HEK293 (cell line): ENCODE results near the gene S100A11.

Experiments
- GLI4 ChIP-seq: fragments of 450-650 bp; formaldehyde crosslinking; IDR thresholded peaks from 2 replicates; pipeline ENCODE4 v1.5.1; 2016; ENCODE audit warnings: missing biosample characterization, missing genetic modification characterization
- HOXC10 ChIP-seq: sonication (generic); formaldehyde crosslinking; IDR thresholded peaks from 2 replicates; pipeline ENCODE4 v1.8.1; 2023; ENCODE audit warnings: mild to moderate bottlenecking, missing genetic modification reagents
- PRDM2 ChIP-seq: fragments of 450-650 bp; formaldehyde crosslinking; IDR thresholded peaks from 2 replicates; pipeline ENCODE4 v1.5.1; 2016; ENCODE audit warnings: missing biosample characterization, missing genetic modification characterization, borderline replicate concordance
- SCRT2 ChIP-seq: fragments of 450-650 bp; formaldehyde crosslinking; IDR thresholded peaks from 2 replicates; pipeline ENCODE4 v1.5.1; 2016; ENCODE audit warnings: missing biosample characterization, missing genetic modification characterization
- ZBTB26 ChIP-seq: fragments of 450-650 bp; formaldehyde crosslinking; optimal IDR thresholded peaks from 2 replicates; pipeline ENCODE3; 2016; ENCODE audit warnings: missing biosample characterization, mild to moderate bottlenecking, missing genetic modification characterization
- ZFHX2 ChIP-seq: fragments of 450-650 bp; formaldehyde crosslinking; conservative IDR thresholded peaks from 2 replicates; pipeline ENCODE4 v1.5.1; 2016; ENCODE audit warnings: missing biosample characterization, missing genetic modification characterization
- ZNF10 ChIP-seq: fragments of 450-650 bp; formaldehyde crosslinking; IDR thresholded peaks from 2 replicates; pipeline ENCODE4 v1.5.1; 2017; ENCODE audit warnings: missing biosample characterization, missing genetic modification characterization
- ZNF121 ChIP-seq: fragments of 450-650 bp; formaldehyde crosslinking; IDR thresholded peaks from 2 replicates; pipeline ENCODE4 v1.5.1; 2016; ENCODE audit warnings: missing biosample characterization, missing genetic modification characterization
- ZNF292 ChIP-seq: fragments of 450-650 bp; formaldehyde crosslinking; IDR thresholded peaks from 2 replicates; pipeline ENCODE4 v1.5.1; 2016; ENCODE audit warnings: low read depth, missing biosample characterization, missing genetic modification characterization, borderline replicate concordance
- ZNF398 ChIP-seq: fragments of 450-650 bp; formaldehyde crosslinking; IDR thresholded peaks from 2 replicates; pipeline ENCODE4 v1.5.1; 2017; ENCODE audit warnings: missing biosample characterization, missing genetic modification characterization
- ZNF473 ChIP-seq: fragments of 450-650 bp; formaldehyde crosslinking; IDR thresholded peaks from 2 replicates; pipeline ENCODE4 v1.5.1; 2017; ENCODE audit warnings: missing biosample characterization, missing genetic modification characterization
- ZNF48 ChIP-seq: fragments of 450-650 bp; formaldehyde crosslinking; IDR thresholded peaks from 2 replicates; pipeline ENCODE4 v1.5.1; 2016; ENCODE audit warnings: missing biosample characterization, missing genetic modification characterization
- ZNF510 ChIP-seq: fragments of 450-650 bp; formaldehyde crosslinking; IDR thresholded peaks from 2 replicates; pipeline ENCODE4 v1.5.1; 2018; ENCODE audit warnings: mild to moderate bottlenecking, missing genetic modification characterization, missing biosample characterization; ENCODE audit not compliant: insufficient replicate concordance
- ZNF529 ChIP-seq: fragments of 450-650 bp; formaldehyde crosslinking; IDR thresholded peaks from 2 replicates; pipeline ENCODE4 v1.5.1; 2017; ENCODE audit warnings: missing genetic modification characterization, missing biosample characterization; ENCODE audit not compliant: insufficient replicate concordance
- ZNF596 ChIP-seq: fragments of 450-650 bp; IDR thresholded peaks from 2 replicates; pipeline ENCODE4 v1.5.0; 2018; ENCODE audit warnings: missing biosample characterization, mild to moderate bottlenecking, missing genetic modification characterization, moderate library complexity
- ZNF610 ChIP-seq: fragments of 450-650 bp; formaldehyde crosslinking; IDR thresholded peaks from 2 replicates; pipeline ENCODE4 v1.5.1; 2016; ENCODE audit warnings: missing biosample characterization, missing genetic modification characterization, borderline replicate concordance
- ZNF621 ChIP-seq: fragments of 450-650 bp; formaldehyde crosslinking; IDR thresholded peaks from 2 replicates; pipeline ENCODE4 v1.5.1; 2017; ENCODE audit warnings: missing biosample characterization, missing genetic modification characterization
- ZNF645 ChIP-seq: fragments of 450-650 bp; formaldehyde crosslinking; IDR thresholded peaks from 2 replicates; pipeline ENCODE4; 2016; ENCODE audit warnings: missing biosample characterization, missing genetic modification characterization
- ZNF664 ChIP-seq: fragments of 450-650 bp; formaldehyde crosslinking; IDR thresholded peaks from 2 replicates; pipeline ENCODE4 v1.5.1; 2016; ENCODE audit warnings: missing biosample characterization, missing genetic modification characterization
- ZNF792 ChIP-seq: fragments of 450-650 bp; formaldehyde crosslinking; IDR thresholded peaks from 2 replicates; pipeline ENCODE4 v1.5.1; 2016; ENCODE audit warnings: missing biosample characterization, missing genetic modification characterization

Gene S100A11

GRCh38 chr1:151993734-151994496 is 42.9 kb downstream of the S100A11 start, which contains the start of gene S100A10 (continued):
- TF ChIP-seq ZBTB26 (tag by site-specific recombination) (peak; percentile 79), PRDM2 (no peak), ZNF621 (no peak), ZNF596 (peak; percentile 58), ZNF292 (tag by site-specific recombination) (no peak), ZNF792 (tag by site-specific recombination) (no peak), ZNF48 (no peak), ZNF473 (tag by site-specific recombination) (no peak), ZNF121 (tag by site-specific recombination) (no peak), ZNF510 (no peak), ZNF664 (tag by site-specific recombination) (no peak), ZNF398 (tag by site-specific recombination) (peak; percentile 86), ZNF529 (tag by site-specific recombination) (no peak), ZNF610 (tag by site-specific recombination) (no peak), ZNF645 (tag by site-specific recombination) (no peak), HOXC10 (CRISPR knock-in tag) (no peak), SCRT2 (no peak), GLI4 (tag by site-specific recombination) (no peak), ZNF10 (tag by site-specific recombination) (no peak), ZFHX2 (tag by site-specific recombination) (peak; percentile 48)
- TF ChIP-seq, all 188 proteins: peak for 26
